Kidney epithelial cell (primary cell): ENCODE results near the gene SOX6. TPM values are rescaled to one million over a fixed set of nuclear protein-coding genes. Genes with fewer than 3 reads are reported as not detected.

Experiments used
- DNase-seq: peaks from one replicate; pipeline ENCODE4 v3.0.0-alpha.2; 2010; ENCODE audit warnings: low read depth
- H3K27me3 ChIP-seq: 2 replicates; pipeline ENCODE4 v1.6.0; 2011; ENCODE audit warnings: low read length; ENCODE audit not compliant: control insufficient read depth, insufficient read depth
- H3K36me3 ChIP-seq: 2 replicates; pipeline ENCODE4 v1.5.1; 2011; ENCODE audit warnings: low read length; ENCODE audit not compliant: control insufficient read depth, insufficient read depth
- H3K4me3 ChIP-seq: 2 replicates; pipeline ENCODE4 v1.5.1; 2011; ENCODE audit warnings: low read depth, mild to moderate bottlenecking, control low read depth, low read length
- total RNA-seq: library from RNA; depleted of rRNA; stranded (reverse); fragments of >200 nt; gene quantifications from 2 replicates; pipeline ENCODE4 v1.2.3, GENCODE V29; 2015
- TF ChIP-seq, protein P1 (sequence below): IDR thresholded peaks from 2 replicates; pipeline ENCODE4 v1.5.1; 2011; ENCODE audit warnings: mild to moderate bottlenecking, moderate library complexity, low read length, control low read depth, inconsistent platforms; ENCODE audit not compliant: insufficient read depth, poor library complexity, severe bottlenecking

SOX6 gene
- total RNA-seq, 1 donor from 2014 or later, result 2.7 TPM

DNA sequence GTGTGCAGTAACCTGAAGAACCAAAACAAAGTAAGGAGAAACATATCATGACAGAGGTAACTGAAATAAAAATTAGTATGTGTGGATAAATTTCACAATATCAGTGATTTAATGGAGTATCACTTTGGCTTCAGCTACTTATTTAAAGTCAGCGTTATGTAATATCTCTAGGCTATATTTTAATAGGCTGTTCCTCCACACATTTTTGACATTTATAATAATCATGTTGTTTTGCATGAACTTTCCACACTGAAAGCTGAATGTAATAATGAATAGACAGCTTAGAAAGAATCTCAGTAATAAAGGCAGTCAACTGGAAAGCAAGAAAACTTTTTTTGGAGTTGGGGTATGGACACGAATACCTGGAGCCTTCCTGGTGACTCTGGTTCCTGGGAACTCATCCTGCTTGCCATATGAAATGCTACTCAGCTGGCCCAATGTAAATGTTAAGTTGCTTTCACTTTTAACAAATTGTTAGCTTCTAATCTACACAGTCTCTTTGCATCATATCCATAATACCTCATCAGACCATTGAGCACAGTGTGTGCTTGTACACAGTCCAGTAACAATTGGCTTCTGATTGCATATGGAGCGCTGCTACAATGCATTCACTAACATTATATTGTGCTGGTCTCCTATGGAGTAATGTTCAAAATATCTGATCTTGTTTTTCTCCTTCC, 257.7 kb downstream of the SOX6 start:
- Histone ChIP-seq H3K36me3 (peaks cover 1% of the 10 kb centered on the region), H3K4me3 (no peak overlapping the region)
- no peak for DNase-seq

DNA sequence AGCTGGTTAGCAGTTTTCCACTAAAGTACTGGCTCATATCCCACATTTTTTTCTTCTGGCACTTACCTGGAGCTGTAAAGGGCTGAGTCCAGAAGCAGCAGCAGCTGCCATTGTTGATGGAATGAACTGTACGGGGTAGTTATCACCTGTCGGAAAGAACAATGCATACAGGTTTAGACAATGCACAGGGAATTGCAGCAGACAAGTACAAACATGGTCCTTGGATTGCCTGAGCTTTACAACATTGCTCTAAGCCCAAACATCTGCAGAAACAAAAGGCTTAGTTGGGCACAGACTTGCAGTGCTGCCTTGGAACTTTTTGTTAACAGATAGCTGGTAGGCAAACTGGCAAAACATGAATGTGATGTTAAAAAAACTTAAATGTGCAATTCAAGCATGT, 258.8 kb downstream of the SOX6 start:
- DNase-seq, result no peak

More for the DNA sequence above, 257.7 kb downstream of the SOX6 start:
- TF ChIP-seq, protein P1, sequence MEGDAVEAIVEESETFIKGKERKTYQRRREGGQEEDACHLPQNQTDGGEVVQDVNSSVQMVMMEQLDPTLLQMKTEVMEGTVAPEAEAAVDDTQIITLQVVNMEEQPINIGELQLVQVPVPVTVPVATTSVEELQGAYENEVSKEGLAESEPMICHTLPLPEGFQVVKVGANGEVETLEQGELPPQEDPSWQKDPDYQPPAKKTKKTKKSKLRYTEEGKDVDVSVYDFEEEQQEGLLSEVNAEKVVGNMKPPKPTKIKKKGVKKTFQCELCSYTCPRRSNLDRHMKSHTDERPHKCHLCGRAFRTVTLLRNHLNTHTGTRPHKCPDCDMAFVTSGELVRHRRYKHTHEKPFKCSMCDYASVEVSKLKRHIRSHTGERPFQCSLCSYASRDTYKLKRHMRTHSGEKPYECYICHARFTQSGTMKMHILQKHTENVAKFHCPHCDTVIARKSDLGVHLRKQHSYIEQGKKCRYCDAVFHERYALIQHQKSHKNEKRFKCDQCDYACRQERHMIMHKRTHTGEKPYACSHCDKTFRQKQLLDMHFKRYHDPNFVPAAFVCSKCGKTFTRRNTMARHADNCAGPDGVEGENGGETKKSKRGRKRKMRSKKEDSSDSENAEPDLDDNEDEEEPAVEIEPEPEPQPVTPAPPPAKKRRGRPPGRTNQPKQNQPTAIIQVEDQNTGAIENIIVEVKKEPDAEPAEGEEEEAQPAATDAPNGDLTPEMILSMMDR, result no peak
- no peaks in the 10 kb centered on the region for H3K27me3 ChIP-seq

DNA sequence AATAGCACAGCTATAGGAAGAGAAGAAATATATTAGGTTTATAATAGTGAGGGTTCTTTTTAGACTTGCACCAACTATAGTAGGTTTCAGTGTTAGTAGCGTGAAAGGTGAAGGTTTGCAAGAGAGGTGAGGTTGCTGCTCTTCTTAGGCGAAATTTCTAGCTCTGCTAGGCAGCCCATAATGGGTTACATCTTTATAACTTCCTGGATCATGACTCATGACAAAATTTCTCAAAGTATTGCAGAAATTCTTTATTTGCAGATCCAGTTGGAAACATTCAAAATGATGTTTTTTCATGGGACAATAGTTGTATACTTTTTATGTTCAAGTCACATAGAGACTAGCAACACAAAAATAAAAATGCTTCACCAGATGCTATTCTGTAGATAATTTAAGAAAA, 260.0 kb downstream of the SOX6 start:
- DNase-seq, result no peak
- Histone ChIP-seq H3K27me3 (no peaks in the 10 kb centered on the region), H3K36me3 (peaks cover 1% of the 10 kb centered on the region), H3K4me3 (no peak overlapping the region)
- TF ChIP-seq, protein P1, result no peak

More for the DNA sequence above, 258.8 kb downstream of the SOX6 start:
- TF ChIP-seq, protein P1, result no peak
- peaks cover 1% of the 10 kb centered on the region for H3K36me3 ChIP-seq
- H3K4me3 ChIP-seq, result no peak overlapping the region
- H3K27me3 ChIP-seq, result no peaks in the 10 kb centered on the region

DNA sequence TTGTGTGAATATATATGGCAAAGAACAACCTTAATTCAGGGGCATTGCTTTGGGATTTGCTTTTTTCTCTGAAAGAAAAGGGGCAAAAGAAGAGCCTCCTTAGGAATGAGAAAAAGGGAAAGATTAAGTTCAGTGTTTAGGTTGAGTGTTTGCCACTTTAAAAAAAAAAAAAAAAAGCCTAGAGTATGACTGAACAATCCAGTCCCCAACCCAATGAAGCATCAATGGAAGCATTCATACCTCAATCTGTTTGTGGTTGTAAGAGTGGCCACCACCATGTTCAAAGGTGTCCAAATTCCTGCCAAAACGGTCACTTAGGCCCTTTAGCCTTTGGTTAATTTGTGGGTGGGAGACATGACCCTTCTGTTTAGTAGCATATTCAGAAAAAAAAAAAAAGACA, 260.6 kb downstream of the SOX6 start:
- no peaks in the 10 kb centered on the region for H3K27me3 ChIP-seq
- TF ChIP-seq, protein P1, result no peak
- no peak for DNase-seq
- no peak overlapping the region for H3K4me3 ChIP-seq
- peaks cover 1% of the 10 kb centered on the region for H3K36me3 ChIP-seq

DNA sequence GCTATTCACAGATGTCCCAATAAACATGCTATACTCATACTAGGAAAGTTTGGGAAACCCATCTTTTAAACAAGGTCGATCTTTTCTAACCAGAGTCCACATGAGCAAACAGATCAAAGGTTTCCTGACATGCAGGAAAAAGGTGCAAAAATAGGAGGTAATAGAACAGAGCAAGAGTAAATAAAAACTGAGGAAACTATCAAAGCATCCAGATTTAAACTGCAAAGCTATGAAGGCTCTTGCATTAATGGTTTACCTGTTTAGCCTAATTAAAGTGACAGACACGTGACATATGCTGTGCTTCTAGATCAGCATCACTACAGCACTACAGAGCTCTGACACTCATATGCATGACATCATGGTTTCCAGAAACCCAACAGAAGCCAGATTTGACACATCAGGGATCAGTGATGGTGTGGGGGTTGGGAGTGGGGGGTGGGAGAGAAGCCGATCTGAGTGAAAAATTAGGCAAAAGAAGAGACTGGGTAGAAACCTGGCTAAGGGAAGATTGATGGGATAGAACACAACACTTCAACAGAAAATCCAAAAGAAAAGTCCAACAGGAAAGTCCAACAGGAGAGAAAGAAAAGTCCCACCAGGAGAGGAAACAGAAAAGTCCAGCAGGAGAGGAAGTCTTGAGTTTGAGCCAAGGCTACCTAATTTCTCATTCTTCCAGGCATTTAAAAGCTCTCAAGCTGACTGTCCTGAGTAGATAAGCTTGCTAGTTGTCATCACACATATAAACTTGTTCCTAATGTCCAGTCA, 262.3 kb downstream of the SOX6 start:
- TF ChIP-seq, protein P1, result no peak
- no peak overlapping the region for H3K4me3 ChIP-seq
- H3K36me3 ChIP-seq, result peaks cover 1% of the 10 kb centered on the region
- DNase-seq, result no peak
- no peaks in the 10 kb centered on the region for H3K27me3 ChIP-seq
